Fibroblast of lung (primary cell): Measurements from ENCODE around the gene C10orf90. TPM values are rescaled to one million over a fixed set of nuclear protein-coding genes. Genes with fewer than 3 reads are reported as not detected.

Experiments used
- DNase-seq, 2 donors: peaks; one replicate each; pipeline versions ENCODE4 v3.0.0 to v3.0.0-alpha.2; 2010; ENCODE audit warnings: low read depth in 2 of 2
- H2AFZ ChIP-seq: 2 replicates; pipeline ENCODE4 v1.5.1; 2012; ENCODE audit warnings: low read length, control low read depth, inconsistent platforms
- H3K27ac ChIP-seq: 2 replicates; pipeline ENCODE4 v1.5.1; 2011; ENCODE audit warnings: low read length, control low read depth; ENCODE audit not compliant: insufficient read depth
- H3K27me3 ChIP-seq: 2 replicates; pipeline ENCODE4 v1.5.1; 2011; ENCODE audit warnings: mild to moderate bottlenecking, low read length; ENCODE audit not compliant: control insufficient read depth, insufficient read depth
- H3K36me3 ChIP-seq: 2 replicates; pipeline ENCODE4 v1.5.1; 2011; ENCODE audit warnings: low read length; ENCODE audit not compliant: control insufficient read depth, insufficient read depth
- H3K4me1 ChIP-seq: 2 replicates; pipeline ENCODE4 v1.5.1; 2011; ENCODE audit warnings: low read length; ENCODE audit not compliant: control insufficient read depth, insufficient read depth; ENCODE audit errors: extremely low read depth
- H3K4me2 ChIP-seq: 2 replicates; pipeline ENCODE4 v1.5.1; 2011; ENCODE audit warnings: low read length, control low read depth; ENCODE audit not compliant: insufficient read depth; ENCODE audit errors: extremely low read depth
- H3K4me3 ChIP-seq, 4 experiments: fragments of 200-600 bp in 1 of 4; sonication (generic) in 1 of 4; replicated peaks in 1 of 4; 2 replicates each; pipeline ENCODE4 v1.5.1; 2011 to 2016; ENCODE audit warnings: low read length in 4 of 4, low read depth in 3 of 4, mild to moderate bottlenecking in 3 of 4, control low read depth in 2 of 4, inconsistent platforms in 1 of 4, mixed read lengths in 1 of 4; ENCODE audit not compliant: insufficient read depth in 1 of 4; ENCODE audit errors: control extremely low read depth in 1 of 4
- H3K79me2 ChIP-seq: 2 replicates; pipeline ENCODE4 v1.5.1; 2012; ENCODE audit warnings: mild to moderate bottlenecking, low read length, inconsistent platforms; ENCODE audit not compliant: control insufficient read depth, insufficient read depth
- H3K9ac ChIP-seq: 2 replicates; pipeline ENCODE4 v1.5.1; 2011; ENCODE audit warnings: mild to moderate bottlenecking, low read length, control low read depth; ENCODE audit not compliant: insufficient read depth
- H3K9me3 ChIP-seq: 2 replicates; pipeline ENCODE4 v1.5.1; 2012; ENCODE audit warnings: low read depth, low read length; ENCODE audit not compliant: control insufficient read depth, insufficient read depth
- H4K20me1 ChIP-seq: 2 replicates; pipeline ENCODE4 v1.5.1; 2011; ENCODE audit warnings: low read length; ENCODE audit not compliant: control insufficient read depth, insufficient read depth; ENCODE audit errors: extremely low read depth
- EZH2 ChIP-seq: IDR thresholded peaks from 2 replicates; pipeline ENCODE4 v1.5.1; 2012; ENCODE audit warnings: low read length, control low read depth, mild to moderate bottlenecking; ENCODE audit errors: missing control alignments
- polyA plus RNA-seq, 2 donors: library from polyadenylated mRNA; depleted of rRNA in 1 of 2; stranded (reverse) in 1 of 2; unstranded in 1 of 2; fragments of >200 nt; gene quantifications; 2 replicates each; pipeline ENCODE4 v1.2.1, GENCODE V29; 2011 to 2012; ENCODE audit warnings: missing spikeins in 1 of 2
- total RNA-seq: library from RNA; depleted of rRNA; stranded (reverse); fragments of >200 nt; gene quantifications from 2 replicates; pipeline ENCODE4 v1.2.1, GENCODE V29; 2014
- TF ChIP-seq, protein P1 (sequence below), 2 donors: IDR thresholded peaks in 1 of 2; conservative IDR thresholded peaks in 1 of 2; 1 replicate in 1 of 2; 2 replicates in 1 of 2; pipeline ENCODE4 v1.5.1; 2011 to 2012; ENCODE audit warnings: low read length in 2 of 2, control low read depth in 1 of 2, inconsistent platforms in 1 of 2, low read depth in 1 of 2, mild to moderate bottlenecking in 1 of 2

Gene C10orf90
- total and polyA plus RNA-seq, 2 donors (not counting 1 experiment from before 2014, with no cell fraction given): 0.17 to 0.65 TPM

DNA sequence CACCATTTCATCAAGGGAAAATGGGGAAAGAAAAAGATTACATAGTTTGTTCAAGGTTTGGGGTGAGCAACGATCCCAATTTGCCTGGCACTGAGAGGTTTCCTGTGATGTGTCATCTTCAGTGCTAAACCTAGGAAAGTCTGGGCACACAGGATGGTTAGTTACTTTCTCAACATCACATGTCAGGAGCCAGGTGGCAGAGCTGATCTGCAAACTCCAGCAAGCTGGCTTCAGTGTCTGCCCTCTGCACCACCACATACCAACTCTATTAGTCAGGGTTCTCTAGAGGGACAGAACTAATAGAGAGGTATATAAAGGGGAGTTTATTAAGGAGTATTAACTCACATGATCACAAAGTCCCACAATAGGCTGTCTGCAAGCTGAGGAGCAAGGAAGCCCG lies 293.5 kb downstream of the C10orf90 start:
- Histone ChIP-seq H3K9ac (no peak overlapping the region), H3K79me2 (peaks cover 8% of the 10 kb centered on the region), H3K4me2 (no peak overlapping the region), H3K4me3 (no peak overlapping the region), H3K36me3 (no peaks in the 10 kb centered on the region), H3K4me1 (peaks cover 4% of the 10 kb centered on the region), H3K9me3 (no peaks in the 10 kb centered on the region), H2AFZ (no peak overlapping the region), H3K27ac (no peak overlapping the region), H4K20me1 (no peaks in the 10 kb centered on the region), H3K27me3 (no peaks in the 10 kb centered on the region)
- TF ChIP-seq EZH2: no peak
- TF ChIP-seq, protein P1, sequence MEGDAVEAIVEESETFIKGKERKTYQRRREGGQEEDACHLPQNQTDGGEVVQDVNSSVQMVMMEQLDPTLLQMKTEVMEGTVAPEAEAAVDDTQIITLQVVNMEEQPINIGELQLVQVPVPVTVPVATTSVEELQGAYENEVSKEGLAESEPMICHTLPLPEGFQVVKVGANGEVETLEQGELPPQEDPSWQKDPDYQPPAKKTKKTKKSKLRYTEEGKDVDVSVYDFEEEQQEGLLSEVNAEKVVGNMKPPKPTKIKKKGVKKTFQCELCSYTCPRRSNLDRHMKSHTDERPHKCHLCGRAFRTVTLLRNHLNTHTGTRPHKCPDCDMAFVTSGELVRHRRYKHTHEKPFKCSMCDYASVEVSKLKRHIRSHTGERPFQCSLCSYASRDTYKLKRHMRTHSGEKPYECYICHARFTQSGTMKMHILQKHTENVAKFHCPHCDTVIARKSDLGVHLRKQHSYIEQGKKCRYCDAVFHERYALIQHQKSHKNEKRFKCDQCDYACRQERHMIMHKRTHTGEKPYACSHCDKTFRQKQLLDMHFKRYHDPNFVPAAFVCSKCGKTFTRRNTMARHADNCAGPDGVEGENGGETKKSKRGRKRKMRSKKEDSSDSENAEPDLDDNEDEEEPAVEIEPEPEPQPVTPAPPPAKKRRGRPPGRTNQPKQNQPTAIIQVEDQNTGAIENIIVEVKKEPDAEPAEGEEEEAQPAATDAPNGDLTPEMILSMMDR (conservative IDR thresholded peaks at IDR 0.05 in 1 of 2, IDR thresholded peaks at IDR 0.05 in 1 of 2; ENCODE audit: low read depth in 1 of 2, low read length in 2 of 2): no peak
- peak; percentile 50 to 80 for DNase-seq

DNA sequence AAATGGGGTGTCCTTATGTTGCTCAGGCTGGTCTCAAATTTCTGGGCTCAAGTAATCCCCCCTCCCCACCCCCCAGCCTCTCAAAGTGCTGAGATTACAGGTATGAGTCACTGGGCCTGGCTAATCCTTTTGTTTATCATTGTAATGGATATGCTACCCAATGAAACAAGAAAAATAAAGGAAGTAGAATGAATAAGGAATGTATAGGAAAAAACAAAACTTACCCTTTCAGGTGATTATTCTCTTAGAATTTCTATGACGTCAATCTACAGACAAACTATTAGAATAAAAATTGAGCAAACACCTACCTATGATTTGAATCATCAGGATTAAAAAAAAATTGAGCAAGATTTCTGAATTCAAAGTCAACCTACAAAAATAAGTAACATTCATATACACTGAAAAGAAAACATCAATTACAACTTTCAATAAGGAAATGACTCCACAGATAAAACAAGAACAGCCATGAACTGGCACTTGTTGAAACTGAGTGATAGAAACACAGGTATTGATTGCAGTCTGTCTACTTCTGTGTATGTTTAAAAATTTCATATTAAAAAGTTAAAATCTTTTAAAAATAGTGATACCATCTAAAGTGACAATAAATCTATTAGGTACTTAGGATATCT lies 294.5 kb downstream of the C10orf90 start:
- no peak overlapping the region for H3K27ac ChIP-seq
- peaks cover 4% of the 10 kb centered on the region for H3K4me1 ChIP-seq
- H3K4me2 ChIP-seq: no peak overlapping the region
- peaks cover 4% of the 10 kb centered on the region for H3K79me2 ChIP-seq
- H3K4me3 ChIP-seq: no peak overlapping the region
- H2AFZ ChIP-seq: no peak overlapping the region
- no peaks in the 10 kb centered on the region for H4K20me1 ChIP-seq
- no peaks in the 10 kb centered on the region for H3K9me3 ChIP-seq
- H3K27me3 ChIP-seq: no peaks in the 10 kb centered on the region
- H3K9ac ChIP-seq: no peak overlapping the region
- peak; percentile 25 to 46 for DNase-seq
- TF ChIP-seq, protein P1 (conservative IDR thresholded peaks at IDR 0.05 in 1 of 2, IDR thresholded peaks at IDR 0.05 in 1 of 2; ENCODE audit: low read depth in 1 of 2, low read length in 2 of 2): no peak
- TF ChIP-seq EZH2: no peak
- no peaks in the 10 kb centered on the region for H3K36me3 ChIP-seq

DNA sequence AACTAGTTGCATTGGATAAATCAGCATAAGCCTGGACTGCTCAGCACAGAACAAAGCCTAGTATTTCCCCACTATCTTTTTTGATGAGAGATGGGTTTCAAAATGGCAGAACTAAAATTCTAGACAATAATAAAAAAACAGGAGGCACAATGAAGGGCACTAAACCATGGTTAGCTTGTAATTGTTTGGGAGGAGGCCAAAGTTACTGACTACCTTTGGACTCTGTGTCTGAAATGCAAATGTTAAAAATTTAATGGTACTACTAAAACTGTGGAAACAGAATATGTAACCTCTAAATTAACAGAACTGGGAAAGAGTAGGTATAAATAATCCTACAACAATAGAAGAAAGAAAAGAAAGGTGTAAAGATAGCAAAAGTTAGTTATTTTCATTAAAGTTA lies 295.2 kb downstream of the C10orf90 start:
- H3K9ac ChIP-seq: no peak overlapping the region
- TF ChIP-seq, protein P1 (conservative IDR thresholded peaks at IDR 0.05 in 1 of 2, IDR thresholded peaks at IDR 0.05 in 1 of 2; ENCODE audit: low read depth in 1 of 2, low read length in 2 of 2): no peak
- TF ChIP-seq EZH2: no peak
- DNase-seq: no peak
- H3K9me3 ChIP-seq: no peaks in the 10 kb centered on the region
- H4K20me1 ChIP-seq: no peaks in the 10 kb centered on the region
- no peaks in the 10 kb centered on the region for H3K36me3 ChIP-seq
- H3K4me3 ChIP-seq: no peak overlapping the region
- no peaks in the 10 kb centered on the region for H3K27me3 ChIP-seq
- no peak overlapping the region for H2AFZ ChIP-seq
- H3K79me2 ChIP-seq: peaks cover 4% of the 10 kb centered on the region
- no peak overlapping the region for H3K4me2 ChIP-seq
- no peak overlapping the region for H3K27ac ChIP-seq
- H3K4me1 ChIP-seq: peaks cover 2% of the 10 kb centered on the region

Other genes starting within 250 kb of the C10orf90 start
- gene DOCK1, start 234.7 kb upstream of the C10orf90 start, total RNA-seq: 74.7 and 91.0 TPM in 2 replicates
- 20.5 and 27.2 TPM in 2 replicates for gene DOCK1, start 234.7 kb upstream of the C10orf90 start, polyA plus RNA-seq